ENCODE data around the gene UPF3A. TPM values are rescaled to one million over a fixed set of nuclear protein-coding genes. Genes with fewer than 3 reads are reported as not detected.

UPF3A gene
- total RNA-seq, 3 donors from 2014 or later (not counting 1 experiment from before 2014, with no cell fraction given) = 37.8 to 66.5 (median 44.7) TPM

- ATAC-seq (no peak), DNase-seq (no peak)
- Histone ChIP-seq H3K27me3 (ENCODE audit: control insufficient read depth, insufficient read depth, low read length) (no peaks in the 10 kb centered on the region), H3K9me3 (ENCODE audit: control insufficient read depth, insufficient read depth, low read length) (no peaks in the 10 kb centered on the region), H3K36me3 (ENCODE audit: control insufficient read depth, insufficient read depth, low read length) (peaks cover 14% of the 10 kb centered on the region), H3K4me3 (ENCODE audit: low read length) (no peak overlapping the region), H3K4me1 (ENCODE audit: control insufficient read depth, insufficient read depth, low read length) (peaks cover 8% of the 10 kb centered on the region), H3K27ac (ENCODE audit: low read length) (no peak overlapping the region)
- no peaks in the 10 kb centered on the region for H3K9me3 Mint-ChIP-seq
- no peak for TF ChIP-seq CTCF (IDR thresholded peaks at IDR 0.05)
- H3K4me3 Mint-ChIP-seq = no peak overlapping the region
- H3K36me3 Mint-ChIP-seq = no peaks in the 10 kb centered on the region
- 92% methylated on average over 6 of the region's 6 CpGs for WGBS (ENCODE audit: insufficient coverage)
- no peaks in the 10 kb centered on the region for H3K27me3 Mint-ChIP-seq (ENCODE audit: low read depth in 2 of 2)
- intact Hi-C loops (cut with micrococcal nuclease) = no loop called here
- H3K27ac Mint-ChIP-seq = no peak overlapping the region
- peaks cover 16% of the 10 kb centered on the region in 2 donors for H3K4me1 Mint-ChIP-seq
Measured at GRCh38 chr13:114309806-114310410, 28.5 kb downstream of the UPF3A start.

GRCh38 chr13:114310956-114311355 is 29.6 kb downstream of the UPF3A start:
- H3K4me3 Mint-ChIP-seq = no peak overlapping the region
- peaks cover 23 to 24% of the 10 kb centered on the region in 2 donors for H3K4me1 Mint-ChIP-seq
- 100% methylated on average over 2 of the region's 5 CpGs for WGBS (ENCODE audit: insufficient coverage)
- DNase-seq (no peak), ATAC-seq (no peak)
- Histone ChIP-seq H3K27ac (ENCODE audit: low read length) (no peak overlapping the region), H3K4me3 (ENCODE audit: low read length) (no peak overlapping the region), H3K4me1 (ENCODE audit: control insufficient read depth, insufficient read depth, low read length) (peaks cover 11% of the 10 kb centered on the region), H3K9me3 (ENCODE audit: control insufficient read depth, insufficient read depth, low read length) (no peaks in the 10 kb centered on the region), H3K36me3 (ENCODE audit: control insufficient read depth, insufficient read depth, low read length) (peaks cover 10% of the 10 kb centered on the region), H3K27me3 (ENCODE audit: control insufficient read depth, insufficient read depth, low read length) (no peaks in the 10 kb centered on the region)
- TF ChIP-seq CTCF (IDR thresholded peaks at IDR 0.05) = no peak
- H3K9me3 Mint-ChIP-seq = no peaks in the 10 kb centered on the region
- no peaks in the 10 kb centered on the region for H3K36me3 Mint-ChIP-seq
- intact Hi-C loops (cut with micrococcal nuclease) = no loop called here
- no peaks in the 10 kb centered on the region for H3K27me3 Mint-ChIP-seq (ENCODE audit: low read depth in 2 of 2)
- H3K27ac Mint-ChIP-seq = no peak overlapping the region

- ATAC-seq (no peak), DNase-seq (no peak)
- H3K4me3 Mint-ChIP-seq = no peak overlapping the region
- peaks cover 23 to 24% of the 10 kb centered on the region in 2 donors for H3K4me1 Mint-ChIP-seq
- no peak overlapping the region for H3K4me3 ChIP-seq (ENCODE audit: low read length)
- H3K36me3 Mint-ChIP-seq = no peaks in the 10 kb centered on the region
- intact Hi-C loops (cut with micrococcal nuclease) = no loop called here
- H3K36me3 ChIP-seq (ENCODE audit: control insufficient read depth, insufficient read depth, low read length) = peaks cover 8% of the 10 kb centered on the region
- TF ChIP-seq CTCF (IDR thresholded peaks at IDR 0.05) = no peak
- no peaks in the 10 kb centered on the region for H3K9me3 Mint-ChIP-seq
- no peaks in the 10 kb centered on the region for H3K27me3 ChIP-seq (ENCODE audit: control insufficient read depth, insufficient read depth, low read length)
- peaks cover 11% of the 10 kb centered on the region for H3K4me1 ChIP-seq (ENCODE audit: control insufficient read depth, insufficient read depth, low read length)
- no peaks in the 10 kb centered on the region for H3K9me3 ChIP-seq (ENCODE audit: control insufficient read depth, insufficient read depth, low read length)
- no peak overlapping the region for H3K27ac Mint-ChIP-seq
- H3K27me3 Mint-ChIP-seq (ENCODE audit: low read depth in 2 of 2) = no peaks in the 10 kb centered on the region
- no peak overlapping the region for H3K27ac ChIP-seq (ENCODE audit: low read length)
Measured at GRCh38 chr13:114311387-114311786, 30.0 kb downstream of the UPF3A start.

- H3K9me3 ChIP-seq (ENCODE audit: control insufficient read depth, insufficient read depth, low read length) = no peaks in the 10 kb centered on the region
- TF ChIP-seq CTCF (IDR thresholded peaks at IDR 0.05) = no peak
- H3K4me1 ChIP-seq (ENCODE audit: control insufficient read depth, insufficient read depth, low read length) = peaks cover 11% of the 10 kb centered on the region
- H3K4me3 ChIP-seq (ENCODE audit: low read length) = no peak overlapping the region
- WGBS (ENCODE audit: insufficient coverage) = 65% methylated on average over 2 of the region's 2 CpGs
- intact Hi-C loops (cut with micrococcal nuclease) = no loop called here
- H3K36me3 ChIP-seq (ENCODE audit: control insufficient read depth, insufficient read depth, low read length) = peaks cover 3% of the 10 kb centered on the region
- peaks cover 23 to 24% of the 10 kb centered on the region in 2 donors for H3K4me1 Mint-ChIP-seq
- no peak for ATAC-seq
- H3K4me3 Mint-ChIP-seq = no peak overlapping the region
- no peak overlapping the region for H3K27ac ChIP-seq (ENCODE audit: low read length)
- H3K27me3 Mint-ChIP-seq (ENCODE audit: low read depth in 2 of 2) = no peaks in the 10 kb centered on the region
- no peaks in the 10 kb centered on the region for H3K36me3 Mint-ChIP-seq
- H3K27me3 ChIP-seq (ENCODE audit: control insufficient read depth, insufficient read depth, low read length) = no peaks in the 10 kb centered on the region
- no peak for DNase-seq
- H3K9me3 Mint-ChIP-seq = no peaks in the 10 kb centered on the region
- no peak overlapping the region for H3K27ac Mint-ChIP-seq
Measured at GRCh38 chr13:114311908-114312307, 30.5 kb downstream of the UPF3A start.
